GM12892 (cell line): Measurements from ENCODE around the gene VWA2.

Experiments used
- POLR2A ChIP-seq: IDR thresholded peaks from 2 replicates; pipeline ENCODE4 v1.6.1; 2011; ENCODE audit warnings: low read depth, low read length, control low read depth
- POLR2AphosphoS5 ChIP-seq: IDR thresholded peaks from 2 replicates; pipeline ENCODE4 v1.6.1; 2011; ENCODE audit warnings: low read depth, low read length, control low read depth
- TAF1 ChIP-seq: IDR thresholded peaks from 2 replicates; pipeline ENCODE4 v1.6.1; 2011; ENCODE audit warnings: low read depth, mild to moderate bottlenecking, control low read depth, low read length, borderline replicate concordance

DNA sequence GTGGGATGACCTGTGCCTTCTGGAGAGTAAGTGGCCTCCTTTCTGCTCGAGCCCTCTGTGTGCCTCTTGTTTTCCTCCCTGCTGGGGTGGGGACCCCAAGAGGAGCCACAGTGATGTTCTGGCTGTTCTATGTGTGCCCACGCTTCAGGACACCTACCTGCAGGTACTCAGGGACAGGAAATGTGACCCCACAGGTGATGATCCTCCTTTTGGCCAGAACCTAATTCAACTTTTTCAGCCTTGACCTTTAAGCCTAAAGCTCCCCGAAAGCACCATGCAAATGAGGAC is 70.3 kb downstream of the VWA2 start:
- TF ChIP-seq POLR2AphosphoS5 (no peak), POLR2A (no peak), TAF1 (no peak)
